Pons (tissue), 1 donor: Measurements from ENCODE around the gene INPP5D.
"Not testable (repeated sequence)": the region's sequence is repeated elsewhere in the genome, so short reads cannot be mapped to it uniquely, and the experiment has no call there.

Experiments used
- DNase-seq: peaks from one replicate; pipeline ENCODE4 v3.0.0-alpha.2; 2016; ENCODE audit warnings: low spot score

The INPP5D gene

GRCh38 chr2:233093721-233094120 lies 33.6 kb downstream of the INPP5D start:
- DNase-seq, result no peak

- no peak for DNase-seq
Observed at GRCh38 chr2:233094614-233095013, 34.5 kb downstream of the INPP5D start.

GRCh38 chr2:233096006-233096405 lies 35.9 kb downstream of the INPP5D start:
- DNase-seq, result no peak

GRCh38 chr2:233098618-233099017 lies 38.5 kb downstream of the INPP5D start:
- no peak for DNase-seq

GRCh38 chr2:233099820-233100191 lies 39.7 kb downstream of the INPP5D start:
- not testable (repeated sequence) for DNase-seq

GRCh38 chr2:233100192-233100998 lies 40.3 kb downstream of the INPP5D start:
- DNase-seq, result no peak

GRCh38 chr2:233101141-233101540 lies 41.0 kb downstream of the INPP5D start:
- DNase-seq, result no peak

- DNase-seq, result no peak
Observed at GRCh38 chr2:233101816-233102215, 41.7 kb downstream of the INPP5D start.

GRCh38 chr2:233105156-233105895 lies 45.2 kb downstream of the INPP5D start:
- no peak for DNase-seq

GRCh38 chr2:233105930-233106329 lies 45.8 kb downstream of the INPP5D start:
- DNase-seq, result no peak

GRCh38 chr2:233107011-233107410 lies 46.9 kb downstream of the INPP5D start:
- DNase-seq, result no peak

GRCh38 chr2:233107831-233108300 lies 47.7 kb downstream of the INPP5D start:
- DNase-seq, result no peak

- no peak for DNase-seq
Observed at GRCh38 chr2:233108611-233109490, 48.7 kb downstream of the INPP5D start.

- no peak for DNase-seq
Observed at GRCh38 chr2:233111427-233111826, 51.3 kb downstream of the INPP5D start.

- DNase-seq, result no peak
Observed at GRCh38 chr2:233112329-233112728, 52.2 kb downstream of the INPP5D start.

GRCh38 chr2:233112776-233113452 lies 52.8 kb downstream of the INPP5D start:
- DNase-seq, result no peak

- DNase-seq, result no peak
Observed at GRCh38 chr2:233114421-233114861, 54.3 kb downstream of the INPP5D start.

- DNase-seq, result no peak
Observed at GRCh38 chr2:233115121-233115520, 55.0 kb downstream of the INPP5D start.

GRCh38 chr2:233115741-233116140 lies 55.6 kb downstream of the INPP5D start:
- DNase-seq, result no peak

- peak; percentile 62 for DNase-seq
Observed at GRCh38 chr2:233116946-233117345, 56.8 kb downstream of the INPP5D start.

GRCh38 chr2:233117351-233117750 lies 57.2 kb downstream of the INPP5D start:
- DNase-seq, result no peak
